GM23338 (cell line): ENCODE measurements around the gene ERC1. TPM values are rescaled to one million over a fixed set of nuclear protein-coding genes. Genes with fewer than 3 reads are reported as not detected.

ENCODE experiments used
- ATAC-seq: fragments of 200-7000 bp; cut with Tn5 transposase; 3 replicates; pipeline ENCODE4 v1.9.1; 2020
- DNase-seq: peaks from one replicate; pipeline ENCODE4 v3.0.0-alpha.2; 2015; ENCODE audit warnings: low spot score
- H2AFZ ChIP-seq: fragments of 200-600 bp; sonication (generic); 2 replicates; pipeline ENCODE4 v1.8.0; 2016; ENCODE audit warnings: antibody characterized with exemption, mild to moderate bottlenecking, moderate library complexity
- H3F3A ChIP-seq: fragments of 200-600 bp; sonication (generic); replicated peaks from 2 replicates; pipeline ENCODE4 v1.8.0; 2017; ENCODE audit warnings: antibody characterized with exemption, mixed run types, low read depth
- H3K27ac ChIP-seq: fragments of 200-600 bp; sonication (generic); 2 replicates; pipeline ENCODE4 v1.6.1; 2016; ENCODE audit warnings: low read depth
- H3K27me3 ChIP-seq: fragments of 200-600 bp; sonication (generic); 2 replicates; pipeline ENCODE4 v1.8.0; 2016; ENCODE audit warnings: mild to moderate bottlenecking, mixed run types, moderate library complexity; ENCODE audit not compliant: insufficient read depth
- H3K36me3 ChIP-seq: fragments of 200-600 bp; sonication (generic); 2 replicates; pipeline ENCODE4 v1.8.0; 2016; ENCODE audit warnings: mild to moderate bottlenecking; ENCODE audit not compliant: insufficient read depth
- H3K4me1 ChIP-seq: fragments of 200-600 bp; sonication (generic); 2 replicates; pipeline ENCODE4 v1.8.0; 2016; ENCODE audit warnings: mild to moderate bottlenecking, moderate library complexity; ENCODE audit not compliant: insufficient read depth
- H3K4me2 ChIP-seq: fragments of 200-600 bp; sonication (generic); 2 replicates; pipeline ENCODE4 v1.7.1; 2017; ENCODE audit warnings: mixed run types
- H3K4me3 ChIP-seq: fragments of 200-600 bp; sonication (generic); 2 replicates; pipeline ENCODE4 v1.6.1; 2016; ENCODE audit warnings: mixed run types
- H3K79me2 ChIP-seq: fragments of 200-600 bp; sonication (generic); replicated peaks from 2 replicates; pipeline ENCODE4 v1.8.0; 2017; ENCODE audit warnings: mild to moderate bottlenecking; ENCODE audit not compliant: insufficient read depth
- H3K9me2 ChIP-seq: fragments of 200-600 bp; sonication (generic); 2 replicates; pipeline ENCODE4 v1.8.0; 2017; ENCODE audit not compliant: insufficient read depth
- H4K20me1 ChIP-seq: fragments of 200-600 bp; sonication (generic); replicated peaks from 2 replicates; pipeline ENCODE4 v1.8.0; 2017; ENCODE audit warnings: mild to moderate bottlenecking; ENCODE audit not compliant: insufficient read depth
- H3K27ac Mint-ChIP-seq: 2 replicates; pipeline ENCODE4 v1.8.0; 2020; ENCODE audit warnings: inconsistent platforms, mild to moderate bottlenecking, moderate library complexity, mixed read lengths
- H3K27me3 Mint-ChIP-seq: 3 replicates; pipeline ENCODE4 v1.8.0; 2022; ENCODE audit warnings: low read depth, mild to moderate bottlenecking, moderate library complexity, mixed read lengths, inconsistent platforms; ENCODE audit not compliant: insufficient read depth, poor library complexity
- H3K36me3 Mint-ChIP-seq: 3 replicates; pipeline ENCODE4 v1.8.0; 2021; ENCODE audit warnings: low read depth, mild to moderate bottlenecking, inconsistent platforms, moderate library complexity, mixed read lengths
- H3K4me1 Mint-ChIP-seq: 3 replicates; pipeline ENCODE4 v1.8.0; 2020; ENCODE audit warnings: mild to moderate bottlenecking, inconsistent platforms, mixed read lengths
- H3K4me3 Mint-ChIP-seq: 3 replicates; pipeline ENCODE4 v1.8.0; 2021; ENCODE audit warnings: moderate library complexity, mild to moderate bottlenecking, inconsistent platforms, mixed read lengths
- H3K9me3 Mint-ChIP-seq: 3 replicates; pipeline ENCODE4 v1.8.0; 2020; ENCODE audit warnings: moderate library complexity, mild to moderate bottlenecking, inconsistent platforms, mixed read lengths
- CREB1 ChIP-seq: fragments of 250-450 bp; sonication (Bioruptor Pico); IDR thresholded peaks from 2 replicates; pipeline ENCODE4 v1.5.0; 2020; ENCODE audit warnings: low read depth, mild to moderate bottlenecking, moderate library complexity
- EZH2 ChIP-seq: fragments of 200-600 bp; sonication (generic); IDR thresholded peaks from one replicate; pipeline ENCODE4 v1.8.0; 2017; ENCODE audit warnings: antibody characterized with exemption, mild to moderate bottlenecking, low read depth; ENCODE audit not compliant: unreplicated experiment
- EZH2phosphoT487 ChIP-seq: fragments of 200-600 bp; sonication (generic); IDR thresholded peaks from one replicate; pipeline ENCODE4 v1.8.1; 2018; ENCODE audit warnings: antibody characterized with exemption; ENCODE audit not compliant: unreplicated experiment
- JUNB ChIP-seq: IDR thresholded peaks from one replicate; pipeline ENCODE4 v1.6.1; 2016; ENCODE audit warnings: antibody characterized with exemption; ENCODE audit not compliant: unreplicated experiment
- NANOG ChIP-seq: IDR thresholded peaks from 2 replicates; pipeline ENCODE4 v1.6.1; 2016; ENCODE audit warnings: antibody characterized with exemption, borderline replicate concordance
- POLR2AphosphoS5 ChIP-seq: IDR thresholded peaks from 2 replicates; pipeline ENCODE4 v1.6.1; 2016; ENCODE audit warnings: antibody characterized with exemption, low read depth
- STAT1 ChIP-seq: IDR thresholded peaks from one replicate; pipeline ENCODE4 v1.6.1; 2016; ENCODE audit warnings: antibody characterized with exemption; ENCODE audit not compliant: unreplicated experiment
- ZNF114 ChIP-seq: fragments of 250-450 bp; sonication (Bioruptor Pico); IDR thresholded peaks from 2 replicates; pipeline ENCODE4 v1.5.0; 2020; ENCODE audit warnings: mild to moderate bottlenecking, moderate library complexity
- ZNF331 ChIP-seq: fragments of 250-450 bp; sonication (Bioruptor Pico); IDR thresholded peaks from 2 replicates; pipeline ENCODE4 v1.5.0; 2020; ENCODE audit warnings: low read depth, mild to moderate bottlenecking, moderate library complexity
- polyA plus RNA-seq: library from polyadenylated mRNA; unstranded; fragments of >200 nt; fragmentation: Nextera tagmentation; extraction: Ambion mirVana; gene quantifications from 2 replicates; pipeline ENCODE4 v1.2.1, GENCODE V29; 2016
- total RNA-seq: library from RNA; depleted of rRNA; stranded (reverse); fragments of >200 nt; shearing (Covaris generic); gene quantifications from 2 replicates; pipeline ENCODE4 v1.2.3, GENCODE V29; 2014
- TF ChIP-seq, protein P1 (sequence below): fragments of 250-450 bp; sonication (Bioruptor Pico); IDR thresholded peaks from 2 replicates; pipeline ENCODE4 v1.5.0; 2020; ENCODE audit warnings: mild to moderate bottlenecking, moderate library complexity
- TF ChIP-seq, protein P2 (sequence below), 2 experiments: fragments of 200-600 bp in 1 of 2; sonication (generic) in 1 of 2; conservative IDR thresholded peaks; 2 replicates each; pipeline versions ENCODE4 v1.5.1 to v1.6.1; 2016 to 2017; ENCODE audit warnings: antibody characterized with exemption in 2 of 2, low read depth in 2 of 2, mild to moderate bottlenecking in 2 of 2, moderate library complexity in 1 of 2
- TF ChIP-seq, protein P3 (sequence below): IDR thresholded peaks from one replicate; pipeline ENCODE4 v1.6.1; 2018; ENCODE audit warnings: antibody characterized with exemption; ENCODE audit not compliant: unreplicated experiment
- TF ChIP-seq, protein P4 (sequence below): IDR thresholded peaks from 2 replicates; pipeline ENCODE4 v1.6.1; 2016; ENCODE audit warnings: antibody characterized with exemption

Gene ERC1
- total and polyA plus RNA-seq, 2 experiments from 2014 or later: 28.1 to 35.3 TPM

DNA sequence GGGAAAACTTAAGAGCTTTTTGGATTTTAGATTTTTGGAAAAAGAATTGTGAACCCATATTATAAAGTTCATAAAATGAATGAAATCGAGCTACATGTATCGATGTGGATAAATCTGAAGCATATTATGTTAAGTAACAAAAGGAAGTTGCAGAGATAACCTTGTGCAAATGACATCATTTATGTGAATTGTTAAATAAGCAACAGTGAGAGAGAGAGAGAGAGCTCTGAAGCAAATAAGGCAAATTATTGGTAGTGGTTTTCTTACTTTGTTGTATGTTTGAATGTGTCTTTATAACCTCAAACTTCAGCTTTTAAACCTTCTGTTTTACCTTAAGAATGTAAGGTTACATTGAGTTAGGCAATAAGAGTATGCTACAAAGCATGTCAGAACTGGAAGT lies 78.8 kb downstream of the ERC1 start:
- Histone ChIP-seq H2AFZ (no peak overlapping the region), H3K36me3 (no peaks in the 10 kb centered on the region), H3K79me2 (peaks cover 71% of the 10 kb centered on the region), H4K20me1 (no peaks in the 10 kb centered on the region; the same call in 1 of the 2 replicates), H3K4me3 (no peak overlapping the region), H3K4me1 (no peaks in the 10 kb centered on the region), H3K4me2 (no peak overlapping the region), H3K27ac (no peak overlapping the region; the same call in 1 of the 2 replicates), H3F3A (no peaks in the 10 kb centered on the region), H3K9me2 (no peaks in the 10 kb centered on the region), H3K27me3 (no peaks in the 10 kb centered on the region)
- DNase-seq (no peak), ATAC-seq (no peak)
- Mint-ChIP-seq H3K9me3 (peaks cover 3% of the 10 kb centered on the region; the same call in 1 of the 3 replicates), H3K27me3 (no peaks in the 10 kb centered on the region), H3K4me3 (no peak overlapping the region), H3K4me1 (no peaks in the 10 kb centered on the region), H3K27ac (no peak overlapping the region), H3K36me3 (0 out of 3 replicates have a peak, but pooled peaks cover 4% of the 10 kb centered on the region)
- TF ChIP-seq, protein P1, sequence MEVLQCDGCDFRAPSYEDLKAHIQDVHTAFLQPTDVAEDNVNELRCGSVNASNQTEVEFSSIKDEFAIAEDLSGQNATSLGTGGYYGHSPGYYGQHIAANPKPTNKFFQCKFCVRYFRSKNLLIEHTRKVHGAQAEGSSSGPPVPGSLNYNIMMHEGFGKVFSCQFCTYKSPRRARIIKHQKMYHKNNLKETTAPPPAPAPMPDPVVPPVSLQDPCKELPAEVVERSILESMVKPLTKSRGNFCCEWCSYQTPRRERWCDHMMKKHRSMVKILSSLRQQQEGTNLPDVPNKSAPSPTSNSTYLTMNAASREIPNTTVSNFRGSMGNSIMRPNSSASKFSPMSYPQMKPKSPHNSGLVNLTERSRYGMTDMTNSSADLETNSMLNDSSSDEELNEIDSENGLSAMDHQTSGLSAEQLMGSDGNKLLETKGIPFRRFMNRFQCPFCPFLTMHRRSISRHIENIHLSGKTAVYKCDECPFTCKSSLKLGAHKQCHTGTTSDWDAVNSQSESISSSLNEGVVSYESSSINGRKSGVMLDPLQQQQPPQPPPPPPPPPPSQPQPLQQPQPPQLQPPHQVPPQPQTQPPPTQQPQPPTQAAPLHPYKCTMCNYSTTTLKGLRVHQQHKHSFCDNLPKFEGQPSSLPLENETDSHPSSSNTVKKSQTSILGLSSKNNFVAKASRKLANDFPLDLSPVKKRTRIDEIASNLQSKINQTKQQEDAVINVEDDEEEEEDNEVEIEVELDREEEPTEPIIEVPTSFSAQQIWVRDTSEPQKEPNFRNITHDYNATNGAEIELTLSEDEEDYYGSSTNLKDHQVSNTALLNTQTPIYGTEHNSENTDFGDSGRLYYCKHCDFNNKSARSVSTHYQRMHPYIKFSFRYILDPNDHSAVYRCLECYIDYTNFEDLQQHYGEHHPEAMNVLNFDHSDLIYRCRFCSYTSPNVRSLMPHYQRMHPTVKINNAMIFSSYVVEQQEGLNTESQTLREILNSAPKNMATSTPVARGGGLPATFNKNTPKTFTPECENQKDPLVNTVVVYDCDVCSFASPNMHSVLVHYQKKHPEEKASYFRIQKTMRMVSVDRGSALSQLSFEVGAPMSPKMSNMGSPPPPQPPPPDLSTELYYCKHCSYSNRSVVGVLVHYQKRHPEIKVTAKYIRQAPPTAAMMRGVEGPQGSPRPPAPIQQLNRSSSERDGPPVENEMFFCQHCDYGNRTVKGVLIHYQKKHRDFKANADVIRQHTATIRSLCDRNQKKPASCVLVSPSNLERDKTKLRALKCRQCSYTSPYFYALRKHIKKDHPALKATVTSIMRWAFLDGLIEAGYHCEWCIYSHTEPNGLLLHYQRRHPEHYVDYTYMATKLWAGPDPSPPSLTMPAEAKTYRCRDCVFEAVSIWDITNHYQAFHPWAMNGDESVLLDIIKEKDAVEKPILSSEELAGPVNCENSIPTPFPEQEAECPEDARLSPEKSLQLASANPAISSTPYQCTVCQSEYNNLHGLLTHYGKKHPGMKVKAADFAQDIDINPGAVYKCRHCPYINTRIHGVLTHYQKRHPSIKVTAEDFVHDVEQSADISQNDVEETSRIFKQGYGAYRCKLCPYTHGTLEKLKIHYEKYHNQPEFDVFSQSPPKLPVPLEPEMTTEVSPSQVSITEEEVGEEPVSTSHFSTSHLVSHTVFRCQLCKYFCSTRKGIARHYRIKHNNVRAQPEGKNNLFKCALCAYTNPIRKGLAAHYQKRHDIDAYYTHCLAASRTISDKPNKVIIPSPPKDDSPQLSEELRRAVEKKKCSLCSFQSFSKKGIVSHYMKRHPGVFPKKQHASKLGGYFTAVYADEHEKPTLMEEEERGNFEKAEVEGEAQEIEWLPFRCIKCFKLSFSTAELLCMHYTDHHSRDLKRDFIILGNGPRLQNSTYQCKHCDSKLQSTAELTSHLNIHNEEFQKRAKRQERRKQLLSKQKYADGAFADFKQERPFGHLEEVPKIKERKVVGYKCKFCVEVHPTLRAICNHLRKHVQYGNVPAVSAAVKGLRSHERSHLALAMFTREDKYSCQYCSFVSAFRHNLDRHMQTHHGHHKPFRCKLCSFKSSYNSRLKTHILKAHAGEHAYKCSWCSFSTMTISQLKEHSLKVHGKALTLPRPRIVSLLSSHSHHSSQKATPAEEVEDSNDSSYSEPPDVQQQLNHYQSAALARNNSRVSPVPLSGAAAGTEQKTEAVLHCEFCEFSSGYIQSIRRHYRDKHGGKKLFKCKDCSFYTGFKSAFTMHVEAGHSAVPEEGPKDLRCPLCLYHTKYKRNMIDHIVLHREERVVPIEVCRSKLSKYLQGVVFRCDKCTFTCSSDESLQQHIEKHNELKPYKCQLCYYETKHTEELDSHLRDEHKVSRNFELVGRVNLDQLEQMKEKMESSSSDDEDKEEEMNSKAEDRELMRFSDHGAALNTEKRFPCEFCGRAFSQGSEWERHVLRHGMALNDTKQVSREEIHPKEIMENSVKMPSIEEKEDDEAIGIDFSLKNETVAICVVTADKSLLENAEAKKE (CRISPR knock-in tag): no peak
- TF ChIP-seq EZH2phosphoT487 (no peak), NANOG (no peak), ZNF114 (CRISPR knock-in tag) (no peak), CREB1 (CRISPR knock-in tag) (no peak), EZH2 (no peak), STAT1 (no peak), JUNB (no peak), ZNF331 (CRISPR knock-in tag) (no peak), POLR2AphosphoS5 (no peak)
- TF ChIP-seq, protein P2, sequence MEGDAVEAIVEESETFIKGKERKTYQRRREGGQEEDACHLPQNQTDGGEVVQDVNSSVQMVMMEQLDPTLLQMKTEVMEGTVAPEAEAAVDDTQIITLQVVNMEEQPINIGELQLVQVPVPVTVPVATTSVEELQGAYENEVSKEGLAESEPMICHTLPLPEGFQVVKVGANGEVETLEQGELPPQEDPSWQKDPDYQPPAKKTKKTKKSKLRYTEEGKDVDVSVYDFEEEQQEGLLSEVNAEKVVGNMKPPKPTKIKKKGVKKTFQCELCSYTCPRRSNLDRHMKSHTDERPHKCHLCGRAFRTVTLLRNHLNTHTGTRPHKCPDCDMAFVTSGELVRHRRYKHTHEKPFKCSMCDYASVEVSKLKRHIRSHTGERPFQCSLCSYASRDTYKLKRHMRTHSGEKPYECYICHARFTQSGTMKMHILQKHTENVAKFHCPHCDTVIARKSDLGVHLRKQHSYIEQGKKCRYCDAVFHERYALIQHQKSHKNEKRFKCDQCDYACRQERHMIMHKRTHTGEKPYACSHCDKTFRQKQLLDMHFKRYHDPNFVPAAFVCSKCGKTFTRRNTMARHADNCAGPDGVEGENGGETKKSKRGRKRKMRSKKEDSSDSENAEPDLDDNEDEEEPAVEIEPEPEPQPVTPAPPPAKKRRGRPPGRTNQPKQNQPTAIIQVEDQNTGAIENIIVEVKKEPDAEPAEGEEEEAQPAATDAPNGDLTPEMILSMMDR (conservative IDR thresholded peaks at IDR 0.05; ENCODE audit: low read depth in 2 of 2): no peak
- TF ChIP-seq, protein P3, sequence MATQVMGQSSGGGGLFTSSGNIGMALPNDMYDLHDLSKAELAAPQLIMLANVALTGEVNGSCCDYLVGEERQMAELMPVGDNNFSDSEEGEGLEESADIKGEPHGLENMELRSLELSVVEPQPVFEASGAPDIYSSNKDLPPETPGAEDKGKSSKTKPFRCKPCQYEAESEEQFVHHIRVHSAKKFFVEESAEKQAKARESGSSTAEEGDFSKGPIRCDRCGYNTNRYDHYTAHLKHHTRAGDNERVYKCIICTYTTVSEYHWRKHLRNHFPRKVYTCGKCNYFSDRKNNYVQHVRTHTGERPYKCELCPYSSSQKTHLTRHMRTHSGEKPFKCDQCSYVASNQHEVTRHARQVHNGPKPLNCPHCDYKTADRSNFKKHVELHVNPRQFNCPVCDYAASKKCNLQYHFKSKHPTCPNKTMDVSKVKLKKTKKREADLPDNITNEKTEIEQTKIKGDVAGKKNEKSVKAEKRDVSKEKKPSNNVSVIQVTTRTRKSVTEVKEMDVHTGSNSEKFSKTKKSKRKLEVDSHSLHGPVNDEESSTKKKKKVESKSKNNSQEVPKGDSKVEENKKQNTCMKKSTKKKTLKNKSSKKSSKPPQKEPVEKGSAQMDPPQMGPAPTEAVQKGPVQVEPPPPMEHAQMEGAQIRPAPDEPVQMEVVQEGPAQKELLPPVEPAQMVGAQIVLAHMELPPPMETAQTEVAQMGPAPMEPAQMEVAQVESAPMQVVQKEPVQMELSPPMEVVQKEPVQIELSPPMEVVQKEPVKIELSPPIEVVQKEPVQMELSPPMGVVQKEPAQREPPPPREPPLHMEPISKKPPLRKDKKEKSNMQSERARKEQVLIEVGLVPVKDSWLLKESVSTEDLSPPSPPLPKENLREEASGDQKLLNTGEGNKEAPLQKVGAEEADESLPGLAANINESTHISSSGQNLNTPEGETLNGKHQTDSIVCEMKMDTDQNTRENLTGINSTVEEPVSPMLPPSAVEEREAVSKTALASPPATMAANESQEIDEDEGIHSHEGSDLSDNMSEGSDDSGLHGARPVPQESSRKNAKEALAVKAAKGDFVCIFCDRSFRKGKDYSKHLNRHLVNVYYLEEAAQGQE: no peak
- TF ChIP-seq, protein P4, sequence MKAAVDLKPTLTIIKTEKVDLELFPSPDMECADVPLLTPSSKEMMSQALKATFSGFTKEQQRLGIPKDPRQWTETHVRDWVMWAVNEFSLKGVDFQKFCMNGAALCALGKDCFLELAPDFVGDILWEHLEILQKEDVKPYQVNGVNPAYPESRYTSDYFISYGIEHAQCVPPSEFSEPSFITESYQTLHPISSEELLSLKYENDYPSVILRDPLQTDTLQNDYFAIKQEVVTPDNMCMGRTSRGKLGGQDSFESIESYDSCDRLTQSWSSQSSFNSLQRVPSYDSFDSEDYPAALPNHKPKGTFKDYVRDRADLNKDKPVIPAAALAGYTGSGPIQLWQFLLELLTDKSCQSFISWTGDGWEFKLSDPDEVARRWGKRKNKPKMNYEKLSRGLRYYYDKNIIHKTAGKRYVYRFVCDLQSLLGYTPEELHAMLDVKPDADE: no peak
